Embryonic facial prominence (tissue), 1 donor: Measurements from ENCODE around the gene FUT3.
"Not testable (repeated sequence)": the region's sequence is repeated elsewhere in the genome, so short reads cannot be mapped to it uniquely, and the experiment has no call there.

Source experiments
- DNase-seq: peaks from one replicate; pipeline ENCODE4 v3.0.0-alpha.2; 2016; ENCODE audit errors: extremely low spot score

FUT3 gene

GRCh38 chr19:5851302-5851701, at the start of gene FUT3:
Gene FUT3, minus strand, starts transcription at chr19:5851449.
- DNase-seq: no peak

- DNase-seq: no peak
Observed at GRCh38 chr19:5900976-5901375, 49.7 kb upstream of the FUT3 start.

GRCh38 chr19:5899728-5900526, 48.7 kb upstream of the FUT3 start:
- no peak for DNase-seq

- no peak for DNase-seq
Observed at GRCh38 chr19:5897189-5897969, 46.1 kb upstream of the FUT3 start.

GRCh38 chr19:5896365-5897076, 45.3 kb upstream of the FUT3 start:
- DNase-seq: no peak

GRCh38 chr19:5895890-5896289, 44.6 kb upstream of the FUT3 start:
- no peak for DNase-seq

- DNase-seq: no peak
Observed at GRCh38 chr19:5895409-5895808, 44.2 kb upstream of the FUT3 start.

- no peak for DNase-seq
Observed at GRCh38 chr19:5894704-5895349, 43.6 kb upstream of the FUT3 start.

GRCh38 chr19:5893907-5894703, 42.9 kb upstream of the FUT3 start:
- no peak for DNase-seq

- no peak for DNase-seq
Observed at GRCh38 chr19:5893296-5893903, 42.2 kb upstream of the FUT3 start.

- DNase-seq: no peak
Observed at GRCh38 chr19:5892772-5893275, 41.6 kb upstream of the FUT3 start.

- no peak for DNase-seq
Observed at GRCh38 chr19:5891938-5892771, 40.9 kb upstream of the FUT3 start.

- DNase-seq: no peak
Observed at GRCh38 chr19:5891572-5891937, 40.3 kb upstream of the FUT3 start.

GRCh38 chr19:5890099-5890498, 38.9 kb upstream of the FUT3 start:
- no peak for DNase-seq

- no peak for DNase-seq
Observed at GRCh38 chr19:5889288-5889971, 38.2 kb upstream of the FUT3 start.

GRCh38 chr19:5884065-5884811, 33.0 kb upstream of the FUT3 start:
- not testable (repeated sequence) for DNase-seq

GRCh38 chr19:5883157-5883873, 32.1 kb upstream of the FUT3 start:
- not testable (repeated sequence) for DNase-seq
